Panc1 (cell line): ENCODE results near the gene ARHGEF7. TPM values are rescaled to one million over a fixed set of nuclear protein-coding genes. Genes with fewer than 3 reads are reported as not detected.

Experiments
- ATAC-seq: fragments of 200-7000 bp; cut with Tn5 transposase; 2 replicates; pipeline ENCODE4 v1.9.1; 2020; ENCODE audit warnings: mild to moderate bottlenecking, moderate library complexity
- BruUV-seq: library from RNA; stranded (reverse); fragments of 400-500 nt; replicated peaks from 2 replicates; lab custom pipeline; 2021; lab: Mats Ljungman, UMichigan
- CTCF ChIA-PET: fragments of 300-600 bp; sonication (Branson Sonifier 250); formaldehyde crosslinking; loops from one replicate; lab custom pipeline; 2022; ENCODE audit warnings: antibody characterized with exemption; lab: Charles Lee
- POLR2A ChIA-PET: fragments of 300-600 bp; sonication (Branson Sonifier 250); formaldehyde crosslinking; loops from one replicate; lab custom pipeline; 2022; ENCODE audit warnings: antibody characterized with exemption; lab: Charles Lee
- DNase-seq: peaks from one replicate; pipeline ENCODE4 v3.0.0-alpha.2; 2010; ENCODE audit warnings: low read depth, low spot score
- H3K27ac ChIP-seq: 2 replicates; pipeline ENCODE4 v1.5.1; 2011; ENCODE audit warnings: mild to moderate bottlenecking, low read length, inconsistent platforms
- H3K27me3 ChIP-seq: fragments of 200-500 bp; sonication (Bioruptor generic); 2 replicates; pipeline ENCODE4 v1.6.0; 2014; ENCODE audit warnings: low read length, inconsistent platforms; ENCODE audit not compliant: control insufficient read depth, insufficient read depth
- H3K36me3 ChIP-seq: fragments of 200-500 bp; sonication (Bioruptor generic); 2 replicates; pipeline ENCODE4 v1.5.1; 2014; ENCODE audit warnings: inconsistent platforms, mild to moderate bottlenecking, low read length, moderate library complexity; ENCODE audit not compliant: control insufficient read depth, insufficient read depth
- H3K4me1 ChIP-seq: 2 replicates; pipeline ENCODE4 v1.5.1; 2011; ENCODE audit warnings: inconsistent platforms, mild to moderate bottlenecking, low read length, moderate library complexity; ENCODE audit not compliant: control insufficient read depth, insufficient read depth
- H3K4me3 ChIP-seq, 2 experiments: 2 replicates each; pipeline ENCODE4 v1.5.1; 2011 to 2012; ENCODE audit warnings: low read depth in 2 of 2, low read length in 2 of 2, mild to moderate bottlenecking in 2 of 2, inconsistent platforms in 1 of 2, moderate library complexity in 1 of 2
- H3K9me3 ChIP-seq: fragments of 200-500 bp; sonication (Bioruptor generic); 2 replicates; pipeline ENCODE4 v1.5.1; 2014; ENCODE audit warnings: low read depth, mild to moderate bottlenecking, inconsistent platforms, low read length, moderate library complexity; ENCODE audit not compliant: control insufficient read depth, insufficient read depth
- POLR2AphosphoS5 ChIP-seq: IDR thresholded peaks from 2 replicates; pipeline ENCODE4 v1.6.1; 2012; ENCODE audit warnings: mild to moderate bottlenecking, low read depth, low read length, moderate library complexity
- SIN3A ChIP-seq: IDR thresholded peaks from 2 replicates; pipeline ENCODE4 v1.6.1; 2012; ENCODE audit warnings: low read depth, mild to moderate bottlenecking, low read length, moderate library complexity, borderline replicate concordance; ENCODE audit not compliant: insufficient read depth
- TCF7L2 ChIP-seq: IDR thresholded peaks from 2 replicates; pipeline ENCODE4 v1.6.1; 2011; ENCODE audit warnings: mild to moderate bottlenecking, low read depth, low read length, inconsistent platforms
- in situ Hi-C: cut with HindIII; loops from 2 replicates; pipeline ENCODE4 v1.10.0; 2016; ENCODE audit warnings: low sequenced_read_pairs, low pct_unique_long_range_greater_than_20kb
- intact Hi-C: fragments of 100-400 bp; cut with micrococcal nuclease; formaldehyde crosslinking; loops from one replicate; pipeline ENCODE4 v1.10.0; 2022; ENCODE audit not compliant: unreplicated experiment
- total RNA-seq: library from RNA; stranded (reverse); gene quantifications from one replicate; pipeline ENCODE4 v1.2.1, GENCODE V29; 2021; ENCODE audit not compliant: unreplicated experiment
- TF ChIP-seq, protein P1 (sequence below): fragments of 450-650 bp; IDR thresholded peaks from 2 replicates; pipeline ENCODE4 v1.5.1; 2017; ENCODE audit warnings: mild to moderate bottlenecking
- TF ChIP-seq, protein P2 (sequence below), 2 experiments: IDR thresholded peaks; 2 replicates each; pipeline ENCODE4 v1.6.1; 2011 to 2012; ENCODE audit warnings: low read depth in 2 of 2, control low read depth in 1 of 2, low read length in 1 of 2, mild to moderate bottlenecking in 1 of 2, moderate library complexity in 1 of 2; ENCODE audit not compliant: insufficient read depth in 1 of 2

The ARHGEF7 gene
- total RNA-seq, 1 experiment from 2014 or later, result 36.4 TPM

DNA sequence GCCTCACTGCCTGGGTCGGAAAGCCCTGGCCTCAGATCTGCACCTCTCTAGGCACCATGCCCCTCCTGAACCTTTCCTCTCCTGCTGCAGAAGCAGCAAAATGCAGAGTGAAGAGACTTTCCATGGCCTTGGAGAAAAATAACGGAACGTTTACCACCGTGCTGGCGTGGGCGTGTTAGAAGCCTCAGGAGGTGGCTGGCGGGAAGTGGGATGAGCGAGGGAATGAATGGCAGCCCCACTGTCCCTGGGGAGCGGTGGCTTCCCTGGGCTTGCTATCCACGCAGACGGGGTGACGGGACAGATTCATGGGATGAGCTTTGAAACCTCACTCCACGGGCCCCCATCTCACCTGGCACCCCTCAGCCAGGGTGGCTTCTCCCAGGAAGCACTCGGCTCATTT lies 209.6 kb downstream of the ARHGEF7 start:
- Histone ChIP-seq H3K4me1 (no peaks in the 10 kb centered on the region), H3K27ac (no peak overlapping the region), H3K4me3 (no peak overlapping the region), H3K27me3 (no peaks in the 10 kb centered on the region), H3K36me3 (no peaks in the 10 kb centered on the region), H3K9me3 (no peaks in the 10 kb centered on the region)
- DNase-seq (no peak), ATAC-seq (no peak)
- no TSS peak for BruUV-seq
- TF ChIP-seq SIN3A (no peak), TCF7L2 (no peak), POLR2AphosphoS5 (no peak)
- TF ChIP-seq, protein P1, sequence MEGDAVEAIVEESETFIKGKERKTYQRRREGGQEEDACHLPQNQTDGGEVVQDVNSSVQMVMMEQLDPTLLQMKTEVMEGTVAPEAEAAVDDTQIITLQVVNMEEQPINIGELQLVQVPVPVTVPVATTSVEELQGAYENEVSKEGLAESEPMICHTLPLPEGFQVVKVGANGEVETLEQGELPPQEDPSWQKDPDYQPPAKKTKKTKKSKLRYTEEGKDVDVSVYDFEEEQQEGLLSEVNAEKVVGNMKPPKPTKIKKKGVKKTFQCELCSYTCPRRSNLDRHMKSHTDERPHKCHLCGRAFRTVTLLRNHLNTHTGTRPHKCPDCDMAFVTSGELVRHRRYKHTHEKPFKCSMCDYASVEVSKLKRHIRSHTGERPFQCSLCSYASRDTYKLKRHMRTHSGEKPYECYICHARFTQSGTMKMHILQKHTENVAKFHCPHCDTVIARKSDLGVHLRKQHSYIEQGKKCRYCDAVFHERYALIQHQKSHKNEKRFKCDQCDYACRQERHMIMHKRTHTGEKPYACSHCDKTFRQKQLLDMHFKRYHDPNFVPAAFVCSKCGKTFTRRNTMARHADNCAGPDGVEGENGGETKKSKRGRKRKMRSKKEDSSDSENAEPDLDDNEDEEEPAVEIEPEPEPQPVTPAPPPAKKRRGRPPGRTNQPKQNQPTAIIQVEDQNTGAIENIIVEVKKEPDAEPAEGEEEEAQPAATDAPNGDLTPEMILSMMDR, result no peak
- TF ChIP-seq, protein P2, sequence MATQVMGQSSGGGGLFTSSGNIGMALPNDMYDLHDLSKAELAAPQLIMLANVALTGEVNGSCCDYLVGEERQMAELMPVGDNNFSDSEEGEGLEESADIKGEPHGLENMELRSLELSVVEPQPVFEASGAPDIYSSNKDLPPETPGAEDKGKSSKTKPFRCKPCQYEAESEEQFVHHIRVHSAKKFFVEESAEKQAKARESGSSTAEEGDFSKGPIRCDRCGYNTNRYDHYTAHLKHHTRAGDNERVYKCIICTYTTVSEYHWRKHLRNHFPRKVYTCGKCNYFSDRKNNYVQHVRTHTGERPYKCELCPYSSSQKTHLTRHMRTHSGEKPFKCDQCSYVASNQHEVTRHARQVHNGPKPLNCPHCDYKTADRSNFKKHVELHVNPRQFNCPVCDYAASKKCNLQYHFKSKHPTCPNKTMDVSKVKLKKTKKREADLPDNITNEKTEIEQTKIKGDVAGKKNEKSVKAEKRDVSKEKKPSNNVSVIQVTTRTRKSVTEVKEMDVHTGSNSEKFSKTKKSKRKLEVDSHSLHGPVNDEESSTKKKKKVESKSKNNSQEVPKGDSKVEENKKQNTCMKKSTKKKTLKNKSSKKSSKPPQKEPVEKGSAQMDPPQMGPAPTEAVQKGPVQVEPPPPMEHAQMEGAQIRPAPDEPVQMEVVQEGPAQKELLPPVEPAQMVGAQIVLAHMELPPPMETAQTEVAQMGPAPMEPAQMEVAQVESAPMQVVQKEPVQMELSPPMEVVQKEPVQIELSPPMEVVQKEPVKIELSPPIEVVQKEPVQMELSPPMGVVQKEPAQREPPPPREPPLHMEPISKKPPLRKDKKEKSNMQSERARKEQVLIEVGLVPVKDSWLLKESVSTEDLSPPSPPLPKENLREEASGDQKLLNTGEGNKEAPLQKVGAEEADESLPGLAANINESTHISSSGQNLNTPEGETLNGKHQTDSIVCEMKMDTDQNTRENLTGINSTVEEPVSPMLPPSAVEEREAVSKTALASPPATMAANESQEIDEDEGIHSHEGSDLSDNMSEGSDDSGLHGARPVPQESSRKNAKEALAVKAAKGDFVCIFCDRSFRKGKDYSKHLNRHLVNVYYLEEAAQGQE (IDR thresholded peaks at IDR 0.05; ENCODE audit: insufficient read depth in 1 of 2, low read depth in 2 of 2, low read length in 1 of 2), result no peak
- intact Hi-C loops (no loop called here), in situ Hi-C loops (no loop called here)
- ChIA-PET POLR2A (no interaction called here), CTCF (no interaction called here)

DNA sequence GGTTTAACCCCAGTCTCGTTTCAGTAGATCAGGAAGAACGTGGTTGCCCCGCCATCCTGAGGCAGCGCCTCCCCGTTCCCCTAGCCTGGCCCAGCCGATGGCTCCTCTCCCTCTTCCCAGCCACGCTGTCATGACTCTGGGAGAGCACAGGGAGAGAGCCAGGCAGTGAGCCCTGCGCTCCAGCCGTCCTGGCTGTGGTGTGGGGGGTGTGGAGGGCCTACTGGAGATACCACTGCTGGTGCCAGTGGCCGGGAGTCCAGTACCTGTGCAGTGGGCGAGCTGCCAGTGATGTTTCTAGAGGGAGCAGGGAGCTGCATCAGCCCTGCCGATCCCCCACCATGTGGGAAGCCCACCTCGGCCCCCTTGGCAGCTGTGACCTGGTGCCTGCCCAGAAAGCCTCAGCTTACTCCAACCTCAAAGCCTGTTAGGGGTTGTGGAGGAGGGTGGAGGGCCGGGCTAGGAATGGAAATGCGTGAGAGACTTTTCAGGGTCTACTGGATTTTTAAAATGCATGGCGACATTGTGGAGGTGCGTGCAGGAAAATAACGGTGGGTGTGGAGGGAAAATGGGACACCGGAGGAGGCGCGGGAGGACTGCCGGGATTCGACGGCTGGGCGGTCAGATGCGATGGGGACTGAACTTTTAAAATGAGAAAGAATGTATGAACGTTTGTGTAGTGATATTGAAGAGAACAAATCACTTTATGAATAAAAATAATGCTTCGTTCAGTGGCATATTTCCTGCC lies 210.2 kb downstream of the ARHGEF7 start:
- no peaks in the 10 kb centered on the region for H3K4me1 ChIP-seq
- no peak for DNase-seq
- BruUV-seq, result no TSS peak
- ChIA-PET POLR2A (no interaction called here), CTCF (no interaction called here)
- H3K4me3 ChIP-seq, result no peak overlapping the region
- no peak overlapping the region for H3K27ac ChIP-seq
- TF ChIP-seq, protein P2 (IDR thresholded peaks at IDR 0.05; ENCODE audit: insufficient read depth in 1 of 2, low read depth in 2 of 2, low read length in 1 of 2), result no peak
- no peak for TF ChIP-seq SIN3A
- TF ChIP-seq POLR2AphosphoS5, result no peak
- intact Hi-C loops (no loop called here), in situ Hi-C loops (no loop called here)
- H3K27me3 ChIP-seq, result no peaks in the 10 kb centered on the region
- no peak for ATAC-seq
- H3K36me3 ChIP-seq, result no peaks in the 10 kb centered on the region
- no peaks in the 10 kb centered on the region for H3K9me3 ChIP-seq
